ENCODE results near the gene EPG5. TPM values are rescaled to one million over a fixed set of nuclear protein-coding genes. Genes with fewer than 3 reads are reported as not detected.

EPG5 gene
- total RNA-seq, 1 donor from 2014 or later: 33.3 TPM

- DNase-seq (ENCODE audit: low read depth): peak; percentile 84
Observed at GRCh38 chr18:45807144-45807543, 160.0 kb downstream of the EPG5 start.

GRCh38 chr18:45806226-45806625 is 160.9 kb downstream of the EPG5 start:
- DNase-seq (ENCODE audit: low read depth): no peak

- DNase-seq (ENCODE audit: low read depth): no peak
Observed at GRCh38 chr18:45805551-45805950, 161.6 kb downstream of the EPG5 start.

GRCh38 chr18:45802814-45803492 is 164.2 kb downstream of the EPG5 start:
- DNase-seq (ENCODE audit: low read depth): peak; percentile 39

- DNase-seq (ENCODE audit: low read depth): no peak
Observed at GRCh38 chr18:45801416-45802004, 165.6 kb downstream of the EPG5 start.

Other genes starting within 250 kb of the EPG5 start
- not detected in 2 replicates for gene SLC14A1, start 243.1 kb downstream of the EPG5 start, total RNA-seq
- not detected in 2 replicates for gene SIGLEC15, start 141.7 kb downstream of the EPG5 start, total RNA-seq
- gene PSTPIP2, start 104.9 kb upstream of the EPG5 start, total RNA-seq: 1.7 and 2.5 TPM in 2 replicates
- 918 and 1,000 TPM in 2 replicates for gene ATP5F1A, start 131.0 kb upstream of the EPG5 start, total RNA-seq
- gene HAUS1, start 137.1 kb upstream of the EPG5 start, total RNA-seq: 9.2 and 18.1 TPM in 2 replicates